HG02763 (cell line): ENCODE data around the gene PPP5C.

Experiments
- ATAC-seq: cut with Tn5 transposase; IDR thresholded peaks from one replicate; pipeline ENCODE4 v1.9.1; 2021; ENCODE audit warnings: mild to moderate bottlenecking, moderate library complexity; ENCODE audit not compliant: unreplicated experiment

PPP5C gene

DNA sequence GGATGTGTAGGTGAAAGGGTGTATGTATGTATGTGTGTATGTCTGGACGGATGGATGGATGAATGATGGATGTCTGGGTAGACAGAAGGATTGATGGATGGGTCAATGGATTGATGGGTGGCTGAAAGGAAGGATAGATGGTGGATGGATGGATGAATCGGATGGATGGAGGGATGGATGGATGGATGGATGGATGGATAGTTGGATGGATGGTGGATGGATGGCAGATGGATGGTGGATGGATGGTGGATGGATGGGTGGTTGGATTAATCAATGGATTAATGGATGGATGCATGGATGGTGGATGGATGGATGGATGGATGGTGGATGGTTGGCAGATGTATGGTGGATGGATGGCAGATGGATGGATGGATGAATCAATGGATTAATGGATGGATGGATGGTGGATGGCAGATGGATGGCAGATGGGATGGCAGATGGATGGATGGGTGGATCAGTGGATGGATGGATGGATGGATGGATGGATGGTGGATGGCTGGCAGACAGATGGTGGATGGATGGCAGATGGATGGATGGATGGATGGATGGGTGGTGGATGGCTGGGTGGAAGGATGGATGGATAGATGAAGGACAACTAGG is 16.5 kb upstream of the PPP5C start:
- ATAC-seq = no peak

DNA sequence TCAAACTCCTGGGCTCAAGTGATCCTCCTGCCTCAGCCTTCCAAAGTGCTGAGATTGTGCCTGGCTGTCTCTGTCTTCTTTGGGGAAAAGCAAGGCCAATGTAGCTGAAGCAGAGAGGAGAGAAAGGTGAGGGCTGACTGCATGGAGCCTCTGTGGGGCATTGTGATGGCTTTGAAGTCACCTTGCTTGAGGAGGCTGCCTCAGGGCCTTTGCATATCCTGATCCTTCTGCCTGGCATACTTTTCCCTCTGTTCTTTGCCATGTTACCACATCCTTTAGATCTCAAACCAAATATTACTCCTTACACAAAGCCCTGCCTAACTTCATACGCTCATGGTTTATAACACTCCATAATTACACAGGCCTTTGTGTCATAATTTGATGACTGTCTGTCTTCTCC is 9.4 kb upstream of the PPP5C start:
- ATAC-seq = no peak

DNA sequence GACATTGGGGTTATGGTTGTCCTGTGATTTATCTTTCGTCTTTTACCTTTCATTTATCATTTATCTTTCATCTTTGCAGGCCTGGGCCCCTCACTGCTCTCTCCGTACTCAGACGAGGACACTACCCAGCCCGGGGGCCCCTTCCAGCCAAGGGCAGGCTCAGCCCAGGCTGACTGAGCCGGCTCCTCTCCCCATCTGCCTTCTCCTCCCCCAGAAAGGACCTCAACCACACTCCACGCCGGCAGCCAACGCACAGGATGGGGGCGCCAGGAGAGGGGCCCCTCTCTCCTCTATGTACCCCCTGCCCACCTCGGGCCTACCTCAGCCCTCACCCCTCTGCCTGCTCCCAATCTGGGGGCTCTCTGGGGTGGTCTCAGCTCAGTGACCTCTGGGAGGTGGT is 7.4 kb upstream of the PPP5C start:
- no peak for ATAC-seq

DNA sequence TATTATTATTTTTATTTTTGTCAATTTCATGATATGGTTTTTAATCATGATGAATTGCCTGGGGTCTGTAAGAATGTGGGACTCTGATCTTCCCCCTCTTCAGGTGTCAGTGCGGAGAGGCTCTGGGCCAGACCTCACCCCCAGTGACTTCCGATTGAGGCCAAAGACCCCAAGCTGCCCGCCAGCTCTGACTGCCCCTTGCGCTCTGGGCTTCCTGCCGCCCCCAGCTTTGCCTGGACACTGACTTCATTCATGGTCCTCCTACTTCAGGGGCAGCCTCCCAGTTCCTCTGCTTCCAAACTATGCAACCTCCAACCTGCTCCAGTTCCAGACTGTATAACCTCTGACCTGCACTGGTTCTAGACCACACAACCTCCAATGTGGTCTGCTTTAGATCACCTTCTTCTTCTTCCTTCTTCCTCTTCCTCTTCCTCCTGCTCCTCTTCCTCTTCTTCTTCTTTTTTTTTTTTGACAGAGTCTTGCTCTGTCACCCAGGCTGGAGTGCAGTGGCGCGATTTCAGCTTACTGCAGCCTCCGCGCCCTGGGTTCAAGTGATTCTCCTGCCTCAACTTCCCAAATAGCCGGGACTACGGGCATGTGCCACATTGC is 6.7 kb upstream of the PPP5C start:
- no peak for ATAC-seq

- ATAC-seq = no peak
These were observed 5.0 kb upstream of the PPP5C start for GRCh38 chr19:46341937-46342336.

DNA sequence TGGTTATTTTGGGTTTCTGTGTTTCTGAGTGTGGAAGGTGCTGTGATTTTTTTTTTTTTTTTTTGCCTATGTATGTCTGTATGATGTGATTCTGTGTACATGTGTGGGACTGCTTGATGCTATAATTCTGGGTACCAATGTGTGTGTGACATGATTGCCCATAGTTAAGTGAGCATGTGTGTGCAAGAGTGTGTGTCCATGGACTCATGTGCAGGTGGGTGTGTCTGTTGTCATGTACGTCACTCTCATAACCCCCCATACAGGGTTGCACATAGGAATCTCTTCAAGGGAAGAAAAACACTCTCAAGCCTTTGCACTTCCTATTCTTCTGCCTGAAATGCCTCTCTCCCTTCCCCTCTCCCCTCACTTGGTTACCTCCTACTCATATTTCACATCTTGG is 2.5 kb upstream of the PPP5C start:
- no peak for ATAC-seq

DNA sequence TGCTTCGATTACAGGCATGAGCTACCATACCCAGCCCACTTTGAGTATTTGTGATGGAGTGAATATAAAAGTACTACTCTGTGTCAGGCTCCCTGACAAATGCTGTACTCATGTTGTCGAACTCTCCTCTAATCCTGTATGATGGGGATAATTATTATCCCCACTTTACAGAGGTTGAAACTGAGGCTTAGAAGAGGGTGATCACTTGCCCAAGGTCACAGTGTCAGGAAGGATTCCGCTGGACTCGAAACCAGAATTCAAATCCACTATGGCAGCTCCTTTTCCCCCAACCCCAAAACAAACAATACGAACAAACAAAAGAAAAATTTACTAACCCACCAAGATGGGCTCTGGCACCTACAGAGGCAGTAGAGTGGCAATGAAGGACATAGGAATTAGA is 1.7 kb upstream of the PPP5C start:
- ATAC-seq = no peak

DNA sequence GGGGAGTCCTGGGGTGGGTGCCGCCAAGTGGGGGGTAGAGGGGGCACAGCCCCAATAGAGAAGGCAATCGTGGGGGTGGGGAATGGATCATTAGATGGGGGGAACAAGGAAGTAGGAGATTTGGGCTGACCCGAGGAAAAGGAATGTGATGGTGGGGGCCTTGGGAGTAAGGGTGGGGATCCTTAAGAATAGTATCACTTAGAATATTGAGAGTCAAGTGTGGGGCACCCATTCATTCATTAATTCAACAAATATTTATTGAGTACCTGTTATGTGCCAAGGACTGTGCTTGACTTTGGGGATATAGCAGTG is 641 bp downstream of the PPP5C start:
- ATAC-seq = no peak

- no peak for ATAC-seq
These were observed 1.1 kb downstream of the PPP5C start for GRCh38 chr19:46347985-46348384.

GRCh38 chr19:46349311-46349993 is 2.6 kb downstream of the PPP5C start:
- ATAC-seq = no peak

DNA sequence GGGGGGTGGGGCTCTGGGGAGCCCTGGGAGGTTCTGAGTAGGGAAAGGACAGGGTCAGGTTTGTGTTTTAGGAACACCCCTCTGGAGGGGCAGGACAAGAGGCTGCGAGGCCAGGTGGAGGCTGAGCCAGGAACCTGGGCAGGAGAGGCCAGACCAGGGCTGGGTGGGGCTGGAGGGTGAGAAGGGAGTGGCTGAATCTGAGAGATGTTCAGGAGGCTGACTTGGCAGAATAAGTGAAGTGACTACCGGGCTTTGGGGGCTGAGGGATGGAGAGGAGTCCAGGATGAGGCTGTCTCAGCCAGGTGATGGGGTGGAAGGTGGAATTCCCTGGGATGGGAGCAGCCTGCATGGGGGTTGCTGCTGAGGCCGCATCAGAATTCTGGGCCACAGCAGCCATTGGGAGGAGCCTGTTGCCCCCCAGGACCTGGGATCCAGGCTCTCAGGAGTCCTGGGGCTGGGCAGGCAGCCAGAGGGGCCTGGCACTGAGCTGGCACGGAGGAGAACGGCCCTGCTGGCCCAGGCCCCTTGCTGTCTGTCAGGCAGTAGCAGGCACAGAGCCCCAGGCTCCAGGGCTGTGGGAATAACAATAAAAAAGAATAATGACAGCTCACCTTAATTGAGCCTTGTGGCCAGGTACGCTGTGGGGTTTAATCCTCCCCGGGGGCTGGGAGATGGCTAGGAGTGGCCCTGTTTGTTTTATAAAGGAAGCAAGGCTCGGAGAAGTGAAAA is 3.3 kb downstream of the PPP5C start:
- ATAC-seq = no peak

- ATAC-seq = no peak
These were observed 3.9 kb downstream of the PPP5C start for GRCh38 chr19:46350758-46351159.

- ATAC-seq = no peak
These were observed 4.6 kb downstream of the PPP5C start for GRCh38 chr19:46351241-46352041.

- no peak for ATAC-seq
These were observed 7.0 kb downstream of the PPP5C start for GRCh38 chr19:46353730-46354528.

DNA sequence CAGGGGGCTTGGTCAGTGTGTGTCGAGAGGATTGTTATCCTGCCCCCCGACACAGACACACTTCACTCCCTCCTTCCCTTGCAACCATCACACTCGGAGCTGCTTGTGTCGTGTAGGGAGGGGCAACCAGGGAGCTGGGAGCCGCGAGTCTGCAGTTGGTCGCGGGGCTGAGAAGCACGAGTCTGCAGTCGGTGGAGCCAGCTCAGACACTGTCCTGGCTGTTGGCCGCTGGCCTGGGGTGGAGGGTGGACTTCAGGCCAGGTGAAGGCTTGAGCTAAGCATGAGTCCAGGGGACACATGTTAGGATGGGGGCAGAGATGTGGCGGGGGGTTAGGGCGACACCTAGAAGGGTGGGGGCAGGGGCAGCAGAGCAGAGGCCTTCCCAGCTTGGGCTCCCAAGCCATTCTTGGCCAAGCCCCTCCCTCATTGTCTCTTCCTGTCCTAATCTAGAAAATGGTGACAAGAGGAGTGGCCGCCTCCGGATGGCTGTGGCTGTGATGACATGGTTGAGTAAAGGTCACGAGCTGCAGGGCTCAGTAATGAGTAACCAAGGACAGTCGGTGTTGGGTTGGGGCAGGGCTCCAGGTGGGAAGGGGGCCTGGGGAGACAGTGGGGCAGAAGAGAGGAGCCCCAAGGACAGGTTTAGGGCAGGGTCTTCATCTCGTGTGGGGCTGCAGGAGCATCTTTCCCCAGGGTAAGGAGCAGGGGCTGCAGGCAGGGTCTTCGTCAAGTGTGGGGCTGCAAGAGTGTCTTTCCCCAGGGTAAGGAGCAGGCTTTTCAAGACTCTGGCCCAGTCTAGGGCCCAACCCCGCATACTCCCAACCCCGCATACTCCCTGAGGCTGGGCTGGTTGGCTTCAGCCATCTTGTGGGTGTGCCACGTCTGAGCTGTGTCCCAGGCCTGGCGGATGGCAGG is 8.6 kb downstream of the PPP5C start:
- no peak for ATAC-seq

DNA sequence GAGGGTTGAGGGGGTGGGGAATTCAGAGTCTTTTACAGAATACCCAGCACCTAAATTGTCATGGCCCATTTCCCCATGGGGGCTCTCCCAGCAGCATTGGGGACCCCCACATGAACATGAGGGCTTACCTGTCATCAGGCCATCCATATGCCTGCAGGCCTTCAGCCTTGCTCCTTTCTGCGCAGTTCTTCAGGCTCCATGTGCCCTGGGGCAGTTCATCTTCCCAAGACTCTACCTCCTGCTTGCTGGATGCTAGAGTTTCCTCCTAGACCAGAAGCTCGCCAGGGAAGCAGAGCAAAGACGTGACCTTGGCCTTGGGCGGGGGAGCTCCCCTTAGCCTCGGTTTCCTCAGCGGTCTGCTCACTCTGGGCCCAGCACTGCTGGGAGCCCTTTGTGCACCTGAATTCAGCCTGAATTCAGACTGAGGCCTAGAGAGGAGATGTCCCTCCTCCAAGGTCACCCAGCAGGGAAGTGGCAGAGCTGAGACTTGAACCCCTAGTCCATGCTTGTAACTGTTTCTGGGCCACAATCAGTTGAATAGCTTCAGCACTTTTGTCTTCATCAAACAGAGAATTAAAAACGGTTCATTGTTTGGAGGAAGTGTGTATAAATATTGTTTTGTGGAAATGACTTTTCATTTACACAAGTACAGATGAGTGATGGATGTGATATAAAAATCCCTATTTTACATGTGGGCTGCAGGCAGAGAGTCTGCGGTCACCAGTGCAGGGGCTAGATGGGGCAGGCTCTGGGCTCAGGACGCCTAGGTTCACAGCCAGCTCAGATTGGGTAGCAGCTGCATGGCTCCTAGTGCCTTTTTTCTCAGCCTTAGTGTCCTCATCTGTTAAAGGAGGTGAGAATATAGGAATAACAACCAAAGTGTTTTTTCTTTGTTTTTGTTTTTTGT is 9.5 kb downstream of the PPP5C start:
- no peak for ATAC-seq

DNA sequence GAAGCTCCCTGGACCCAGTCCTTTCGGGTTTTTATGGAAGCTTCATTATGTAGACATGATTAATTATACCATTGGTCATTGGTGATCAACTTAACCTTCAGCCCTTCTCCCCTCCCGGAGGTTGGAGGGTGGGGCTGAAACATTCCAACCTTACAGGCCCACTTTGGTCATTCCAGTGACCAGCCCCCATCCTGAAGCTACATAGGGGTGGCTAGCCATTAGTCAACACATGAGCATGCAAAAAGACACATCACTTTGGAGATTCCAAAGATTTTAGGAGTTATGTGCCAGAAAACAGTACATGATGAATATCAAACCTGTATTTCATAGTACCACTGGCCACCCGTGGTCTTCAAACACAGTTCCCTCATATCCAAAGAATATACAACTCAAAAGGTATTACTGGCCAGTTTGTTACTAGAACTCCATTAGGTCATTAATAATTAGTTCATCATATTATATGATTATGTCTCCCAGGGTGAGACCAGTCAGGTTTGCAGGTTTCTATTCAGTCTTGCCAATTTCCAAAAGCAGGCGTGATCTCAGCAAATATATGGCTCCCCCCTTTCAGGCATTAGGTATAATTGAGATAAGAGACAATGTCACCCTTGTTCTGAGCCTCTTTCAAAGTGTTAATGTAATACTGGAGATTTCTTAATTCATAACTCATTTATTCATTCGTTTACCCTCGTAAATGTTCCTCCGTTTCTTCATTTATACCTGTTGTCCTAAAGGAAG is 11.1 kb downstream of the PPP5C start:
- no peak for ATAC-seq

- ATAC-seq = no peak
These were observed 15.0 kb downstream of the PPP5C start for GRCh38 chr19:46361915-46362314.
